Right ventricle myocardium superior (tissue), 1 donor: ENCODE results near the gene FLYWCH1. TPM values are rescaled to one million over a fixed set of nuclear protein-coding genes. Genes with fewer than 3 reads are reported as not detected.

Source experiments
- ATAC-seq: fragments of 200-7000 bp; cut with Tn5 transposase; one replicate; pipeline ENCODE4 v1.9.1; 2020; ENCODE audit warnings: mild to moderate bottlenecking; ENCODE audit not compliant: poor library complexity
- DNase-seq: peaks from one replicate; pipeline ENCODE4 v3.0.0-alpha.2; 2020
- intact Hi-C: fragments of 100-400 bp; cut with DNase I; formaldehyde crosslinking; loops from one replicate; pipeline ENCODE4 v1.11.2; 2022
- total RNA-seq: library from RNA; stranded (reverse); fragmentation: NEBNext Ultra II Directional; extraction: Animal tissue kit (Norgen Biotek cat#: 25700); gene quantifications from one replicate; pipeline ENCODE4 v1.2.1, GENCODE V29; 2021
- donor health status: DM: no; HTN: yes; CAD: no; lungs with severe emphysema.

The FLYWCH1 gene
- total RNA-seq, 1 donor from 2014 or later = 36.8 TPM

DNA sequence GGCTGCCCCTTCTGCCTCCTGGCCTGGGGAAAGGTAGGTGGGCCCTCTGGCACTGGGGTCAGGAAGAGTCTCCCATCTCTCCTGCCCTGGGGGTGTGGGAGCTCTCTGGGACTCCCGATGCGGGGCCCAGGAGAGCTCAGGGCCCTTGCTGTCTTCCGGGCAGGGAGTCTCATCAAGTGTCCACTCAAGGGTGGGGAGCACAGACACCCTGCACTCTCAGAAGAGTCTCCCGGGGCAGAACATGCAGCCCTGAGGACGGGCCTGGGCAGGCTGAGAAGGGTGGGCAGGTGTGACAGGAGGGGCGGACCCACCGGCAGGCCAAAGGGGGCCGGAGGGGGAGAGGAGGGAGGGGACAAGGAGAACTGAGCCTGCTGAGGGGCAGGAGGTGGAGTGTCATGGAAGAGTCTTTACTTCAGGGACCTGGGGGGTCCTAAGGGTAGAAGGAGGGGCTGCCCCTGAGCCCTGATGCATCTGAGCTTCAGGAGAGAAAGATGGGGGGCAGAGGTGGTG, 76.9 kb downstream of the FLYWCH1 start:
- DNase-seq = no peak
- intact Hi-C loops = no loop called here
- ATAC-seq = no peak

DNA sequence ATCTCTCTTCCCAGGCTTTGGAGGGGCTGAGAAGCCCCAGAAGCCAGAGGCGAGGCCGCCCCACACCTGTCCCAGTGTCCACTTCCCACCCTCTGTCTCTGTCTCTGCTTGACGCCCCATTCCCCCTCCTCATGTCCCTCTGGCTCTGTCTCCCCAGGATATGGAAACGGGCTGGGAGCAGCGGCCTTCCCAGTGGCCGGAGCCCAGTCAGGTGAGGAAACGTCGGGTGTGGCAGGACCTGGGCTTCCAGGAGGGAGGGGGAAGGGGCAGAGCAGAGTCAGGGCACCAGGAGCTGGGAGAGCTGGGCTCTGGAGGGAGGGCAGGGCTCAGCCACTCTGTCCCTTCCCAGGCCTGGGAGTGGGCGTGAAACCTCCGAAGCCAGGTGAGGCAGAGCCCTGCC, 79.2 kb downstream of the FLYWCH1 start:
- intact Hi-C loops = no loop called here
- DNase-seq (no peak), ATAC-seq (no peak)

DNA sequence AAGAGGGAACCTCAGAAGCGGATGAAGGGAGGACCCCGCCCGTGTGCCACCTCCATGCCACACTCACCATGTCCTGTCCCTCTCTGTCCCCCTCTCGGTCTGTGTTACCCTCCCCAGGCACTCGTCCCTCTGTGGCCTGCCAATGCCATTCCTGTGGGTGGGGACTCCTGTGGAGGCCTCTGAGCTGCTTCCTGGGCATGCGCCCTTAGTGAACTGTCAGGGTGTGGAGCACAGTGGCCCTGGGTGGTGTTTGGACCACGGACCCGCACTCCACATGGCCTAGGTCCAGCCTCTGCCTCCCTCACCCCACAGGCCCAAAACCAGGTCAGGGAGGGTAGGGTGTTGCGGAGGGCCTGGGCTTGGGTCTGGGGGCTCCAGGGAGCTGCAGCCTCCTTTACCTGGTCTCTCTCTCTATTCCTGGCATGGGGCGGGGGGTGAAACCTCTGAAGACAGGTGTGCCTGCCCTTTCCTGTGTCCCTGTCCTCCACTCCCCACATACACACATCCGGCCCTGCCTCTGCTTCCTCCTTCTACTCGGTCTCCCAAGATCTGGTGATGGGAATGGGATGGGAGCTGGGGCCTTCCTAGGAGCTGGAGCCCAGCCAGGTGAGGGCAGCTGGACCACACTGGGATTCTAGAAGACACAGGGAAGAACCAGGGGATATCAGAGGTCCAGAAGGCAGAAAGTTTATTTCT, 80.0 kb downstream of the FLYWCH1 start:
- DNase-seq = no peak
- intact Hi-C loops = no loop called here
- ATAC-seq = no peak

DNA sequence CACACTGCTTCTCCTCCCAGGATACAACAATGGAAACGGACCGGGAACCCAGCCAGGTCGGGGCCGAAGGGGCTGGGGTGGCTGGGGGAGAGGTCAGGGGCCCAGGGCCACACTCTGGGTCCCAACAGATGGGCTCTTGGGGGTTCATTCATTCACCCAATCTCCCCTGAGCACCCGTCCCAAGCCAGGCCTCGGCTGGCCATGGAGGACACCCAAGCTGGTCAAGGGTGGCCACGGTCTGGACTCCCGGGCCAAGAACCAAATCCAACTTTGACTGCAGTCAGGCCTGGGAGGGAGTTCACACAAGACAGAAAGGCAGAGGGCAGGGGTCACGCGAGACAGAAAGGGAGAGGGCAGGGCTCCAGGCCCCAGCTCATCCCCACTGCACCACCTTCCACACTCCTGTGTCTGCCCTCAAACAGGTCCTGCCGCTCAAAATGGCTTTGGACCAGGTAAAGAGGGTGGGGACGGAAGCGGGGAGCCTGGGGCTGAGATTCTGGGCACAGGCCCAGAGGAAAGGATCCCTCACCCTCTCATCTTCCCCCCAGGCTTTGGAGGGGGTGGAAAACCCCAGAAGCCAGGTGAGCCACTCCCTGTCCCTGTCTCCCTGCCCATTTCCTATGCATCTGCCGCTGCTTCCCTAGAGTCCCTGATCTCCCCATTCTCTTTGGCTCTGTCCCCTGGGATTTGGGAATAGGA, 80.8 kb downstream of the FLYWCH1 start:
- intact Hi-C loops = no loop called here
- no peak for ATAC-seq

DNA sequence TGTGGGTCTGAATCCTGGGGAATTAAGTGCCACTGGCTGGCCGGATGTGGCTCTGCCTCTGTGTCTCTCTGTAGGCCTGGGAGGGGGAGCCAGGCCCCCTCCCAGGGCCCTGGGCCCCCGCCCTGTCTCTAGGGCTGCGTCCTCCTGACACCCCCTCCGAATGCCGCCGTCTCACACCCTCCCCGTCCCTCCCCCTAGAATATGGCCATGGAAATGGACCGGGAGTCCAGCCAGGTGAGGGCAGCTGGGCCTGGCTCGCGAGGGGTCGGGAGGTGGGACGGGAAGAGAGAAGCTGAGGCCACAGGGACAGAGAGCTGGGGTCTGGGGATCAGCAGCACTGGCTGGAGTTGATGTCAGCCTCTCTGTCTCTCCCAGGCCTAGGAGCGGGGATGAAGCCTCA, 84.6 kb downstream of the FLYWCH1 start:
- ATAC-seq (no peak), DNase-seq (no peak)
- intact Hi-C loops = no loop called here

More for the DNA sequence above, 80.8 kb downstream of the FLYWCH1 start:
- no peak for DNase-seq

DNA sequence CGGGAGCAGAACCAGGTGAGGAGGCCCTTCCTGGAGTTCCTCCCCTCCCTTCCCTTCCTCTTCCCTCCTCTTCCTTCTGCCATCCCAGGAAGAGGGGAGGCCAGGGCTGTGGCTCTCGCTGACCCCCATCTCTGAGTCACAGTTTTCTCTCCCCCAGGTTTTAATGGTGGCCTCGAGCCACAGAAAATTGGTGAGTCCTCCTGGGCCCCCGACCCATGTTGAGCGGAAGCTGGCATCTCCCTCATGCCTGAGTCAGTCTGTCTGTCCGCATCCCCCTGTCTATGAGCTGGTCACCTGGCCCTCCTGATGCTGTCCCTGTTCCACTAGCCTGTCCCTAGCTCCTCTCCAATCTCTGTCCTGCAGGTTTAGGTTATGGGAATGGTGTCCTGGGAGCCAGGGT, 88.2 kb downstream of the FLYWCH1 start:
- intact Hi-C loops = no loop called here
- DNase-seq (no peak), ATAC-seq (no peak)

DNA sequence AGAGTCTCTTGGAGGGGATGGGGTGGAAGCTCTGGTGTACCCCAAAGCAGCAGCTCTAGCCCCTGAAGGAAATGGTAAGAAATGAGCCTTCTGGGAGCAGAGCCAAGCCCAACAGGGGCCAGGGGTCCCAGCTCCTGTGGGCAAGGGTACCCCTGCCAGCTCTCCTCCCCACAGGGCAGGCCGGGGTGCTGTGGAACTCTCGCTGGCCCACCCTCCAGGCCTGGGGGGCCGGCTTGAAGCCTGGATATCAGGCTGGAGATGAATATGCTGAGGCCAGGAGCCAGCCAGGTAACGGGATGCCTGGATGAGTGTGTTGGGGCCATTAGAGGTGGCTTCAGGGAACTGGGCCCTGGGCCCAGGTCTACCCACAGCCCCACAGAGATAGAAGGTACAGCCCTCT, 88.8 kb downstream of the FLYWCH1 start:
- intact Hi-C loops = no loop called here
- no peak for DNase-seq
- no peak for ATAC-seq

Other genes starting within 250 kb of the FLYWCH1 start
- 9.8 TPM for gene KCTD5, start 229.4 kb upstream of the FLYWCH1 start, total RNA-seq
- gene PRSS27, start 191.7 kb upstream of the FLYWCH1 start, total RNA-seq = 0.30 TPM
- gene SRRM2, start 159.3 kb upstream of the FLYWCH1 start, total RNA-seq = 243 TPM
- 299 TPM for gene ELOB, start 134.7 kb upstream of the FLYWCH1 start, total RNA-seq
- gene PRSS33, start 124.4 kb upstream of the FLYWCH1 start, total RNA-seq = not detected
- gene PRSS41, start 113.5 kb upstream of the FLYWCH1 start, total RNA-seq = not detected
- gene PRSS21, start 94.7 kb upstream of the FLYWCH1 start, total RNA-seq = not detected
- not detected for gene ZG16B, start 81.6 kb upstream of the FLYWCH1 start, total RNA-seq
- not detected for gene PRSS22, start 53.8 kb upstream of the FLYWCH1 start, total RNA-seq
- 27.9 TPM for gene FLYWCH2, start 28.7 kb upstream of the FLYWCH1 start, total RNA-seq
- gene KREMEN2, start 52.3 kb downstream of the FLYWCH1 start, total RNA-seq = not detected
- 7.7 TPM for gene PAQR4, start 57.4 kb downstream of the FLYWCH1 start, total RNA-seq
- 1.1 TPM for gene PKMYT1, start 68.5 kb downstream of the FLYWCH1 start, total RNA-seq
- 0.73 TPM for gene CLDN9, start 101.0 kb downstream of the FLYWCH1 start, total RNA-seq
- gene CLDN6, start 106.3 kb downstream of the FLYWCH1 start, total RNA-seq = not detected
- 29.4 TPM for gene TNFRSF12A, start 108.4 kb downstream of the FLYWCH1 start, total RNA-seq
- 53.5 TPM for gene HCFC1R1, start 112.0 kb downstream of the FLYWCH1 start, total RNA-seq
- gene THOC6, start 112.1 kb downstream of the FLYWCH1 start, total RNA-seq = 11.0 TPM
- not detected for gene BICDL2, start 125.0 kb downstream of the FLYWCH1 start, total RNA-seq
- 1.3 TPM for gene MMP25, start 134.6 kb downstream of the FLYWCH1 start, total RNA-seq
- gene IL32, start 153.7 kb downstream of the FLYWCH1 start, total RNA-seq = 42.6 TPM
- gene ZSCAN10, start 187.4 kb downstream of the FLYWCH1 start, total RNA-seq = not detected
- gene ZNF205, start 200.7 kb downstream of the FLYWCH1 start, total RNA-seq = 6.9 TPM
- 6.1 TPM for gene ZNF213, start 223.1 kb downstream of the FLYWCH1 start, total RNA-seq